AG04450 (cell line): ENCODE results near the gene MAX. TPM values are rescaled to one million over a fixed set of nuclear protein-coding genes. Genes with fewer than 3 reads are reported as not detected.
"Not testable (repeated sequence)": the region's sequence is repeated elsewhere in the genome, so short reads cannot be mapped to it uniquely, and the experiment has no call there.

ENCODE experiments used
- CTCF ChIA-PET: fragments of 300-600, 350-600 bp; formaldehyde crosslinking; extraction: SDS; loops from one replicate; lab custom pipeline; 2022; ENCODE audit warnings: antibody characterized with exemption, inconsistent platforms; lab: Charles Lee
- POLR2A ChIA-PET: fragments of 350-600 bp; formaldehyde crosslinking; extraction: SDS; loops from one replicate; lab custom pipeline; 2021; ENCODE audit warnings: antibody characterized with exemption, inconsistent platforms; lab: Yijun Ruan, JAX
- DNase-seq: peaks from one replicate; pipeline ENCODE4 v3.0.0-alpha.2; 2011; ENCODE audit warnings: low read depth, low spot score
- H3K27ac ChIP-seq: one replicate; pipeline ENCODE4 v1.5.1; 2012; ENCODE audit warnings: low read depth, low read length, control low read depth
- H3K27me3 ChIP-seq: one replicate; pipeline ENCODE4 v1.6.0; 2012; ENCODE audit warnings: low read length; ENCODE audit not compliant: control insufficient read depth, insufficient read depth
- H3K4me3 ChIP-seq: 2 replicates; pipeline ENCODE4 v1.5.1; 2011; ENCODE audit warnings: mild to moderate bottlenecking, low read depth, low read length, control low read depth
- H3K9me3 ChIP-seq: 2 replicates; pipeline ENCODE4 v1.5.1; 2012; ENCODE audit warnings: low read length; ENCODE audit not compliant: control insufficient read depth, insufficient read depth
- CTCF ChIP-seq: IDR thresholded peaks from 2 replicates; pipeline ENCODE4 v1.5.1; 2011; ENCODE audit warnings: low read depth, low read length, control low read depth, inconsistent platforms
- polyA plus RNA-seq: library from polyadenylated mRNA; depleted of rRNA; stranded (reverse); fragments of >200 nt; gene quantifications from 2 replicates; pipeline ENCODE4 v1.2.3, GENCODE V29; 2011

Gene MAX
- polyA plus RNA-seq, 1 experiment: 62.0 TPM

GRCh38 chr14:65095633-65096205 lies 6.6 kb downstream of the MAX start:
- Histone ChIP-seq H3K27me3 (no peaks in the 10 kb centered on the region), H3K4me3 (no peak overlapping the region), H3K9me3 (no peaks in the 10 kb centered on the region), H3K27ac (peak overlapping the region; percentile 3)
- DNase-seq: peak; percentile 32
- CTCF ChIA-PET: no interaction called here
- POLR2A ChIA-PET: no interaction called here
- TF ChIP-seq CTCF: no peak

DNA sequence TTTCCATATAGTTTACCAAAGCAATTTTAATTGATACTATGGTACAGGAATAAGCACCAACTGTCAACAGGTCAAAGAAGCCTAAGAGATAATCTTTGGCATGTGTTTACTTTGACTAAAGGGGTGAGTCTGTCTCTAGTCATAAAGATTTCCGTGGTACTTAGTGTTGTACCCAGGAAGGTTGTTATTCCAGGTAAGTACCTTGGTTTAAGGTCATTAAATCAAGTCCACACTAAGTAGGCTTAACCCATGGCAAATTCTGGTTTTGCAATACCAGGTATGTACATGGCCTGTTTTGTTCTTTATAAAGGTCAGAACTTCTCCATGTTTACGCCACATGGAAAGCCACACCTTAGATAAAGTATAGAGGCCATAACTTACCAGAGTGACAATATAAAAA lies 10.0 kb downstream of the MAX start:
- POLR2A ChIA-PET: no interaction called here
- Histone ChIP-seq H3K27ac (no peak overlapping the region), H3K4me3 (no peak overlapping the region), H3K27me3 (no peaks in the 10 kb centered on the region), H3K9me3 (no peaks in the 10 kb centered on the region)
- CTCF ChIA-PET: no interaction called here
- DNase-seq: no peak
- TF ChIP-seq CTCF: no peak

DNA sequence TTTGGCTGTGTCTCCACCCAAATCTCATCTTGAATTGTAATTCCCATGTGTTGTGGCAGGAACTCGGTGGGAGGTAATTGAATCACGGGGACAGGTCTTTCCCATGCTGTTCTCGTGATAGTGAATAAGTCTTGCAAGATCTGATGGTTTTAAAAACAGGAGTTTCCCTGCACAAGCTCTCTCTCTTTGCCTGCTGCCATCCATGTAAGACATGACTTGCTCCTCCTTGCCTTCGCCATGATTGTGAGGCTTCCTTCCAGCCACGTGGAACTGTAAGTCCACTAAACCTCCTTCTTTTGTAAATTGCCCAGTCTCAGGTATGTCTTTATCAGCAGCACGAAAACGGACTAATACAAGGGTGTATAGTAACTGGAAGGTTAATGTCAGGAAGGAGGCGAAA lies 14.5 kb downstream of the MAX start:
- H3K9me3 ChIP-seq, DNase-seq, H3K27me3 ChIP-seq, POLR2A ChIA-PET, H3K4me3 ChIP-seq, H3K27ac ChIP-seq: not testable (repeated sequence)
- CTCF ChIA-PET: interaction anchor here (1.0 to 1.1 kb wide), 2 partner anchors 11 to 737 kb away, joined by 3 read pairs; no protein-coding TSS in a partner anchor

DNA sequence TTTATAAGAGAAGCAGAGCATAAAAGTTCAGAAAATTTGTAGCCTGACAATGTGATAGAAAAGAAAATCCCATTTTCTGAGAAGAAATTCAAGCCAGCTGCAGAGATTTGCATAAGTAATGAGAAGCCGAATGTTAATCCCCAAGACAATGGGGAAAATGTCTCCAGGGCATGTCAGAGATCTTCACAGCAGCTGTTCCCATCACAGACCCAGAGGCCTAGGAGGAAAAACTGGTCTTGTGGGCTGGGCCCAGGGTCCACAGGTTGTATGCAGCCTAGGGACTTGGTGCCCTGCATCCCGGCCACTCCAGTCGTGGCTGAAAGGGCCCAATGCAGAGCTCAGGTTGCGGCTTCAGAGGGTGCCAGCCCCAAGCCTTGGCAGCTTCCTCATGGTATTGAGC lies 15.6 kb downstream of the MAX start:
- DNase-seq, H3K27me3 ChIP-seq, POLR2A ChIA-PET, H3K27ac ChIP-seq, H3K9me3 ChIP-seq, CTCF ChIA-PET, H3K4me3 ChIP-seq: not testable (repeated sequence)

GRCh38 chr14:65084554-65085505 lies 17.5 kb downstream of the MAX start:
- peaks cover 7% of the 10 kb centered on the region for H3K9me3 ChIP-seq
- no peak overlapping the region for H3K4me3 ChIP-seq
- ChIA-PET POLR2A (interaction anchor here (0.6 kb wide), 1 partner anchor 1287 kb away, joined by 4 read pairs; no protein-coding TSS in a partner anchor), CTCF (interaction anchor here (1.6 kb wide), 1 partner anchor 65 kb away, joined by 4 read pairs; no protein-coding TSS in a partner anchor)
- no peak overlapping the region for H3K27ac ChIP-seq
- TF ChIP-seq CTCF: no peak
- no peak for DNase-seq
- no peaks in the 10 kb centered on the region for H3K27me3 ChIP-seq

DNA sequence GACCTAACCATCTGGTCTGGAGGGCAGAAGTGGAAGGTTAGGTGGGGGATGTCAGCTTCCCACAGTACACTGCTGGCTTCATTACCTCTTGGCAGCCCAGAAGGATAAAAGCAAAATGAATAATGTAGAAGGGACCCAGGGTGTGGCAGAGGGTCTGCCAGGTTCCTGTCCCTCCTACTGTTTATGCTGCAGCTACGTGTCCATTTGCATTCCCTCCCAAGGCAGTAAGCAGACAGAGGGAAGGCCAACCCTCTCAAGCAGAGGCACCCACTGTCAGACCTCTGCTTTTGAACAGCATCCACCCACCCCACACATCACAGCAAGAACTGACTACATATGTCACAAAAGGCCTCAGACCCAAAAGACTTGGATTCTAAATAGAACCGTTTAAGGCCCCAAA lies 19.4 kb downstream of the MAX start:
- Histone ChIP-seq H3K9me3 (peaks cover 7% of the 10 kb centered on the region), H3K4me3 (no peak overlapping the region), H3K27ac (no peak overlapping the region), H3K27me3 (no peaks in the 10 kb centered on the region)
- TF ChIP-seq CTCF: no peak
- ChIA-PET POLR2A (no interaction called here), CTCF (no interaction called here)
- no peak for DNase-seq
